CD1c-positive myeloid dendritic cell (primary cell): ENCODE measurements around the gene PARP8.

ENCODE experiments used
- DNase-seq: peaks from one replicate; pipeline ENCODE4 v3.0.0-alpha.2; 2016; ENCODE audit errors: extremely low spot score

PARP8 gene

GRCh38 chr5:50839472-50839871 lies 173.0 kb downstream of the PARP8 start:
- no peak for DNase-seq

DNA sequence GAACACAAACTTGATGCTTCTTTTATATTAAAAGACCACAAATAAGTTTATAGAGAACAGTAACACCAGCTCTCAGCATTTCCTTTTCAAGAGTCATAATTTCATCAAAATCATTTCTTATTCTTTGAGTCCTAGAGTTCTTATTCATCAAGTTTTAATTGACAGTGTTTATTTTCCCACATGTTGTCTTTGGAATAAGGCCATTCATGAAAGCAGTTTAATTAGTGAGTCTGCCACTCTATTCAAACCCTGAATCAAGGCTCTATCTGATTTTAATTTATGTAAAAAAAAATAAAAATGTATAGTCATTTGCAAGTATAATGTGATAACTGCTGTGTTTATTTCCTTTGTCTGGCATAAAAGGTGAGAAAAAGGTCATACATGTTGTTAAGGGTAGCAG lies 176.7 kb downstream of the PARP8 start:
- no peak for DNase-seq

DNA sequence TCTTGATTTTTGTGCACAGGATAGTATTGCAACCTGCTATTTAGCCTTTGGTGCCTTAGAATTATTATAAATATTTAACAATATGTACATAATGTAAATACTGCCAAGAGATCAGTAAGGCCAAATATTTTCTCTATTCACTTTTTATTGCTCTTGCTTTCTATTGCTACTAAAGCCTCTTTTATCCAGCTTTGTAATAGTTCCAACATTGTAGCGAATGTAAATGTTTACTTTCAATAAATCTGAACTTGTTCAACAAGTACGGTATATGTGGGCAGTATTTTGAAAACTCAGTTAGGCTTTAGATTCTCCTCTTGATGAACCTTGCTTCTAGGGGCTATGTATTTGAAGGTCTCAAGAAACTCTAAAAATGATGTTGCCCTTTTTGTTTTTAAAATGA lies 179.8 kb downstream of the PARP8 start:
- no peak for DNase-seq

- no peak for DNase-seq
Observed at GRCh38 chr5:50849554-50849953, 183.1 kb downstream of the PARP8 start.

- DNase-seq = peak; percentile 90
Observed at GRCh38 chr5:50853151-50853550, 186.7 kb downstream of the PARP8 start.

GRCh38 chr5:50854082-50854481 lies 187.6 kb downstream of the PARP8 start:
- DNase-seq = no peak

DNA sequence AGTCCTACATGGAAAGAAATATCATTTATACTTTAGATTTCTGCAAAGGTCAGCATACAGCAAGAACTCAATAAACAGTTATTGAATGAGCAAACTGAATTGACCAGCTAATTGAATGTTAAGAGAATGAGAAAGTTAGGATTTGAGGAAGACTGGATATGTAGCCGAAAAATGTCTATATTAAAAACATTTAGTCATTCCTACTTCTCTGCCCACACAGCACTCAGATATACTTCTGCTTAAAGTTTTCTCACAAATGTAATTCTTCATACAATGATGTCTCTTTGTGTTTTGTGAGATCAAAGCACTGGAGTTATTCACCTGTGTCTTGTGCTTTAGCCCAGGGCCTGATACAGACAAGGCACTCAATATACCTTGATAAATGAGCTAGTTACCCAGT lies 188.6 kb downstream of the PARP8 start:
- DNase-seq = peak; percentile 67

- DNase-seq = peak; percentile 77
Observed at GRCh38 chr5:50856401-50857119, 190.1 kb downstream of the PARP8 start.

- DNase-seq = no peak
Observed at GRCh38 chr5:50863534-50864170, 197.2 kb downstream of the PARP8 start.

GRCh38 chr5:50864466-50864865 lies 198.0 kb downstream of the PARP8 start:
- no peak for DNase-seq

DNA sequence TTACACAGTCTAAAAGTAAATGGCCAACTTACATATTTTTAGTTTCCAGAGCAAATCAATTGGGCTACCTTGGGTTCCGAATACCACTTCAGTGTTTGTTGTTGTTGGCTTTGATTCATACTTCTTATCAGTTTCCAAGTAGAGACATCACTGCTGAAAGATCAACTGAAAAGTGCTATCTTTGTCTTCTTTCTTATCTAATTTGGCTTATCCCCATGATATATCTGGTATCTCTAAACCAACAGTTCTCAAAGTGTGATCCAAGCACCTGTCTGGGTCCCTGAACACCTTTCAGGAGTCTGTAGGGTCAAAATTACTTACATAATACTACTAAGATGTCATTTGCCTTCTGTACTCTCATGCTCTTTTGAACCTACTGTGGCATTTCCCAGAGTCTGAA lies 200.0 kb downstream of the PARP8 start:
- DNase-seq = no peak

DNA sequence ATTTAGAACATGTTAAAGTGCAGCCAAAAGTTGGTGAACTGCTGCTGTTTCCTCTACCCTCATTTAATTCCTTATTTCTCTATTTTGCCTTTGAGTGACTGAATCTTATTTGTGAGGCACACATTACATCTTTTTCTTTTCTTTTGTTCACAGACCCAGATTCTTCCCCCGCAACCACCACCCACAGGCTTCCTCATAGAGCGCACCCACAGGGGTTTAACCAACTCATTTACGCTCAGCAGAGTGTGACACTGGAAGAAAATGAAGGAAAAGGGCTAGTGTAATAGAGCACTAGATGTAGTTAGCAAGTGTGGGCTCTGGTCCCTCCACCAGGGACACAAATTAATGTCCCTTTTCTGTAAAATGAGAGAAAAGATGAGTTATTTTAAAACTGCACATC lies 200.7 kb downstream of the PARP8 start:
- DNase-seq = no peak

GRCh38 chr5:50873595-50874277 lies 207.3 kb downstream of the PARP8 start:
- DNase-seq = peak; percentile 27

- DNase-seq = peak; percentile 78
Observed at GRCh38 chr5:50874306-50875001, 208.0 kb downstream of the PARP8 start.

DNA sequence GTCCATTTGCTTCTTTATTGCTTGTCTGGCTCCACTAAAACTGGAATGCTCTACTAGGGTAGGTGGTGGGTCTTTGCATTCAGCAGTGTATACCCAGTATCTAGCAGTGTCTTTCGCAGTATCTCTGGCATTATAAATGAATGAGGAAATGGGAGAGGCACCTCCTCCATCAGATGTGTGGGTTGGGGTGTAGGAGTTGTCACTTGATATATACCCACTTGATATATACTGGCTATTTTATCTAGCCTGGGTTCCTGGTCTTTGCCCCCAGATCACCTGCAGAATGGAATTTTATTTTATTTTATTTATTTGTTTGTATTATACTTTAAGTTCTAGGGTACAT lies 208.5 kb downstream of the PARP8 start:
- DNase-seq = no peak

GRCh38 chr5:50878470-50878869 lies 212.0 kb downstream of the PARP8 start:
- DNase-seq = no peak

DNA sequence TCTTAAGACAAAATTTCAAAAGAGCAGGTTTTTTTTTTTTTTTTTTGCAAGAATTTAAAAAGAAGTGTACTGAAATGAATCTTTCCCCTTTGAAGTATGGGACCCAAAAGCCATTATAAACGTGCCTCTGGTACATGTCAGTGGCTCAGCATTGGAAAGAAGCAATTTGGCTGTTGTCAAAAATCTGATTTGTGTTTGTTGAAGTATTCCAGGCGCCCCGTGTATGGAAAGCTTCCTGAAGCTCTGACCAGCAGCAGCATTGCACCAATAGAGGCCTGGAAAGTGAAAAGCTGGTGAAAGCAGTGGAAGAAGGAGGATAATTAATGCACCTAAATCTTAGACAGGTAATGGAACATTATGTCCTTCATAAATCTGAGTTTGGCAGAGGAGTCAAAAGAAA lies 215.0 kb downstream of the PARP8 start:
- DNase-seq = no peak

DNA sequence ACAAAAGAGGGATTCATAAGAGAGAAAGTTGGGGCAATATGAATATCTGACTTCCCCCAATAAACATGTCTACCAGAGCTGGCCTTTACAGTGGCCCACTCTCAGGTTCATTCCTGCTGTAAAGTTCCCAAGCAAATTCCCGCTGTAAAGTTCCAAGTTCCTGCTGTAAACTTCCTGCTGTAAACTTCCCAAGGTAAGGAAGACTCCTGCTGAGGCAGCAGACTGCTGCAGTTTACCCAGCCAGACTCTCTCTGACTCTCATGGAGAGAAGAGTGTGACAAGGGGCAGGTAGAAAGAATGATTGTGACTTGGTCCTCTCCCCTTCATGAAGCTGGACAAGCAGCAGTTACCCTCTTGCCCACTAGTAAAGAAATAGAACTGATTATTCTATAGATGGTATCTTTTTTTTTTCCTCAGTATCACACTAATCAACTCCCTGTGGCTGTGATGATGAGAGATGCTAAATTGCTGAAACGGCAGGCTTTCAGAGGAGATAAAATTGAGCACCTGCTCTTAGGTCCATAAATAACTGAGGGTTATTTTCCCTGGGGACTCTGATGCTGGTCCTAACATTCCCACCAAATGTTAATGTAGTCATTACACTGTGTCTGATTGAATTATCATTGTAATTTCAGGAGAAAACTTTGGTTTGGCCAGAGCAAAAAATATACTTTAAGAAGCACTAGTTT lies 220.4 kb downstream of the PARP8 start:
- no peak for DNase-seq

DNA sequence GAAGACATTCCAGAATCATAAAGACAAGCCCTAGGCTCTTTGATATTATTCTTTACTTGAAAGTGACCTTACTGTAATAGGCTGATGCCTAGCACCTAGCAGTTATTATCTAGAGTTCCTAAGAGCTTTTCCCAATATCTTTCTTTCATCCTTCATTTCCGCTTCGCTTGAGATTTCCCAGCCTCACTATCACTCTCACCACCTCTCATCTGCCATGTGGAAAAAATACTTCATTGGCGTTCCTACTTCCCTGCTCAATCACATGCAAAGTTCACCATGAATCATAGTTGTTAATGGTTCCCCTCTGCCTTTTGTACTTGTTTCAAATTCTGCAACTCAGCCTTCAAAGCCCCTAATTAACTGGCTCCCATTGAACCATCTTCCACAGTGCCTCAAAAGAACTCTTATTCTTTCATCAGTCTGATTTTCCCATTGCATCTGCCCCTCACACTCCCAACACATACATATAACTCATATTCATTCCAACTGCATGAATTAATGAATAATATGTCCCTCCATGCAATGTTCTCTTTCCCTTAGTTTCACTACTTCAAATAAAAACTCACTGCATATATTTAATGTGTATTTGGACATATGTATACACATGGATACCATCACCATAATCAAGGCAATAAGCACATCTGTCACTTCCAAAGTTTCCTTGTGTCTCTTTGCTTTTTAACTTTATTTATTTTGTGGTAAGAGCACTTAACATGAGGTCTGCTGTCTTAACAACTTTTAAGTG lies 221.6 kb downstream of the PARP8 start:
- DNase-seq = no peak

DNA sequence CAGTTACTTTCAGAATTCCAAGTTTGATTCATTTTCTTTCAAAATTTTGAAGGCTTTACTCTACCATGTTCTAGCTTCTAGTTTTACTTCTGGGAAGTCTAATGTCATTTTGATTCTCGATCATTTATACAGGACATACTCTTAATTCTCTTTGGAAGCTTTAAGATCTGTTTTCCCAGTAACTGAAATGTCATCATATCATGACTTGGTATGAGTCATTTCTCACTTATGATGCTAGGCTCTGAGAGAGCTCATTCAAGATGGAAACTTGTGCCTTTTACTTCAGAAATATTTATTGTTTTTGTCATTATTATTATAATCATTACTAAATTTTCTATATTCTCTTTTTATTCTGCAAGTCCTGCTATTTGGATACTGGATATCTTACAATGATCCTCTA lies 222.3 kb downstream of the PARP8 start:
- peak; percentile 30 for DNase-seq

DNA sequence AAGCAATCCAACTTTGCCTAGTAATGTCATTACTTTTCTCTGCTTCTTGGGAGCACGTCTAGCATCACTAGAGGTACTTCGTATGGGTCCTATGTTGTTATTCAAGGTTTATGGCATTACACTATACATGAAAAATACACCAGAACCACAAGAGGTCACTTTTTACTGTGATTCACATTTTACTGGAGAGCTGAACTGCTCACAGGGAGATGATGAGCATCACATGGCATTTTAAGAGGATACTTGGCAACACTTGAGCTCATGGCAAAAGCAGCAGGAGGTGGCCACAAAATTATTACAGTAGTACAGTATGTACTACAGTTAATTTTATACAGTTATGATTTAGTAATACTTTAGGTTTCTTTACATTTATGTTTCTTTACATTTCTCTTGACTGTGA lies 223.4 kb downstream of the PARP8 start:
- no peak for DNase-seq
